ENCODE measurements around the gene KPNA6.
"Not testable (repeated sequence)": the region's sequence is repeated elsewhere in the genome, so short reads cannot be mapped to it uniquely, and the experiment has no call there.

Gene KPNA6

GRCh38 chr1:32163405-32163804 is 55.5 kb downstream of the KPNA6 start:
- Histone ChIP-seq H3K36me3 (replicated peaks; ENCODE audit: insufficient read depth, low read length) (no peaks in the 10 kb centered on the region; the same call in 1 of the 2 replicates), H3K4me1 (ENCODE audit: low read length) (0 out of 2 replicates have a peak, but pooled peaks cover 6% of the 10 kb centered on the region), H4K20me1 (ENCODE audit: insufficient read depth, low read length) (no peaks in the 10 kb centered on the region), H3K4me2 (ENCODE audit: low read depth, low read length) (no peak overlapping the region), H3K9me2 (replicated peaks; ENCODE audit: insufficient read depth, low read length) (no peaks in the 10 kb centered on the region), H3F3A (ENCODE audit: insufficient read depth, low read length) (no peaks in the 10 kb centered on the region), H3K9me3 (replicated peaks; ENCODE audit: insufficient read depth, low read length) (no peaks in the 10 kb centered on the region), H3K79me2 (ENCODE audit: low read length) (no peaks in the 10 kb centered on the region), H3K27me3 (replicated peaks; ENCODE audit: insufficient read depth, low read length) (no peaks in the 10 kb centered on the region), H3K27ac (ENCODE audit: low read length) (no peak overlapping the region), H3K4me3 (ENCODE audit: low read length) (no peak overlapping the region), H2AFZ (ENCODE audit: low read length) (no peak overlapping the region), H3K9ac (ENCODE audit: low read length) (no peak overlapping the region)
- no peak for DNase-seq
- TF ChIP-seq EZH2 (optimal IDR thresholded peaks at IDR 0.05; ENCODE audit: low read depth, low read length) = no peak
- no peak for TF ChIP-seq EZH2phosphoT487 (IDR thresholded peaks at IDR 0.05; ENCODE audit: low read length)

GRCh38 chr1:32165633-32166032 is 57.8 kb downstream of the KPNA6 start:
- H3K9me2 ChIP-seq (replicated peaks; ENCODE audit: insufficient read depth, low read length); H3K9ac ChIP-seq (ENCODE audit: low read length); H3K4me3 ChIP-seq (ENCODE audit: low read length); H3F3A ChIP-seq (ENCODE audit: insufficient read depth, low read length); H3K27me3 ChIP-seq (replicated peaks; ENCODE audit: insufficient read depth, low read length); H4K20me1 ChIP-seq (ENCODE audit: insufficient read depth, low read length); H3K9me3 ChIP-seq (replicated peaks; ENCODE audit: insufficient read depth, low read length); H3K4me1 ChIP-seq (ENCODE audit: low read length); H3K36me3 ChIP-seq (replicated peaks; ENCODE audit: insufficient read depth, low read length); H2AFZ ChIP-seq (ENCODE audit: low read length); H3K4me2 ChIP-seq (ENCODE audit: low read depth, low read length); DNase-seq; H3K27ac ChIP-seq (ENCODE audit: low read length); H3K79me2 ChIP-seq (ENCODE audit: low read length): not testable (repeated sequence)

GRCh38 chr1:32170991-32171390 is 63.1 kb downstream of the KPNA6 start:
- H3K4me3 ChIP-seq (ENCODE audit: low read length) = no peak overlapping the region
- no peak for DNase-seq
- no peaks in the 10 kb centered on the region; the same call in 1 of the 2 replicates for H3K36me3 ChIP-seq (replicated peaks; ENCODE audit: insufficient read depth, low read length)
- no peaks in the 10 kb centered on the region for H4K20me1 ChIP-seq (ENCODE audit: insufficient read depth, low read length)
- no peak overlapping the region for H3K9ac ChIP-seq (ENCODE audit: low read length)
- H3K27ac ChIP-seq (ENCODE audit: low read length) = no peak overlapping the region
- no peak overlapping the region for H3K4me2 ChIP-seq (ENCODE audit: low read depth, low read length)
- H3K79me2 ChIP-seq (ENCODE audit: low read length) = no peaks in the 10 kb centered on the region
- no peaks in the 10 kb centered on the region for H3K27me3 ChIP-seq (replicated peaks; ENCODE audit: insufficient read depth, low read length)
- TF ChIP-seq EZH2 (optimal IDR thresholded peaks at IDR 0.05; ENCODE audit: low read depth, low read length) = no peak
- TF ChIP-seq CTCF (IDR thresholded peaks at IDR 0.05; ENCODE audit: low read length) = no peak
- TF ChIP-seq EZH2phosphoT487 (IDR thresholded peaks at IDR 0.05; ENCODE audit: low read length) = no peak
- no peaks in the 10 kb centered on the region for H3K9me3 ChIP-seq (replicated peaks; ENCODE audit: insufficient read depth, low read length)
- no peaks in the 10 kb centered on the region for H3K9me2 ChIP-seq (replicated peaks; ENCODE audit: insufficient read depth, low read length)
- no peak overlapping the region for H2AFZ ChIP-seq (ENCODE audit: low read length)
- H3K4me1 ChIP-seq (ENCODE audit: low read length) = no peaks in the 10 kb centered on the region
- no peaks in the 10 kb centered on the region for H3F3A ChIP-seq (ENCODE audit: insufficient read depth, low read length)

GRCh38 chr1:32172621-32173245 is 64.9 kb downstream of the KPNA6 start:
- Histone ChIP-seq H3K36me3 (replicated peaks; ENCODE audit: insufficient read depth, low read length) (no peaks in the 10 kb centered on the region; the same call in 1 of the 2 replicates), H3K4me3 (ENCODE audit: low read length) (no peak overlapping the region)

More at GRCh38 chr1:32172621-32173245, 64.9 kb downstream of the KPNA6 start:
- H3K9me3 ChIP-seq (replicated peaks; ENCODE audit: insufficient read depth, low read length) = no peaks in the 10 kb centered on the region
- H3K9me2 ChIP-seq (replicated peaks; ENCODE audit: insufficient read depth, low read length) = no peaks in the 10 kb centered on the region
- no peaks in the 10 kb centered on the region for H3K27me3 ChIP-seq (replicated peaks; ENCODE audit: insufficient read depth, low read length)
- H3K79me2 ChIP-seq (ENCODE audit: low read length) = no peaks in the 10 kb centered on the region
- no peak overlapping the region for H3K4me2 ChIP-seq (ENCODE audit: low read depth, low read length)
- no peak for DNase-seq
- no peak overlapping the region for H3K9ac ChIP-seq (ENCODE audit: low read length)
- H4K20me1 ChIP-seq (ENCODE audit: insufficient read depth, low read length) = no peaks in the 10 kb centered on the region
- TF ChIP-seq EZH2 (optimal IDR thresholded peaks at IDR 0.05; ENCODE audit: low read depth, low read length) (no peak), EZH2phosphoT487 (IDR thresholded peaks at IDR 0.05; ENCODE audit: low read length) (no peak), CTCF (IDR thresholded peaks at IDR 0.05; ENCODE audit: low read length) (no peak)
- H3K4me1 ChIP-seq (ENCODE audit: low read length) = no peaks in the 10 kb centered on the region
- H3F3A ChIP-seq (ENCODE audit: insufficient read depth, low read length) = no peaks in the 10 kb centered on the region; the same call in 1 of the 2 replicates
- H2AFZ ChIP-seq (ENCODE audit: low read length) = no peak overlapping the region
- H3K27ac ChIP-seq (ENCODE audit: low read length) = no peak overlapping the region
